ENCODE data around the gene KYNU.
"Not testable (repeated sequence)": the region's sequence is repeated elsewhere in the genome, so short reads cannot be mapped to it uniquely, and the experiment has no call there.

Gene KYNU

DNA sequence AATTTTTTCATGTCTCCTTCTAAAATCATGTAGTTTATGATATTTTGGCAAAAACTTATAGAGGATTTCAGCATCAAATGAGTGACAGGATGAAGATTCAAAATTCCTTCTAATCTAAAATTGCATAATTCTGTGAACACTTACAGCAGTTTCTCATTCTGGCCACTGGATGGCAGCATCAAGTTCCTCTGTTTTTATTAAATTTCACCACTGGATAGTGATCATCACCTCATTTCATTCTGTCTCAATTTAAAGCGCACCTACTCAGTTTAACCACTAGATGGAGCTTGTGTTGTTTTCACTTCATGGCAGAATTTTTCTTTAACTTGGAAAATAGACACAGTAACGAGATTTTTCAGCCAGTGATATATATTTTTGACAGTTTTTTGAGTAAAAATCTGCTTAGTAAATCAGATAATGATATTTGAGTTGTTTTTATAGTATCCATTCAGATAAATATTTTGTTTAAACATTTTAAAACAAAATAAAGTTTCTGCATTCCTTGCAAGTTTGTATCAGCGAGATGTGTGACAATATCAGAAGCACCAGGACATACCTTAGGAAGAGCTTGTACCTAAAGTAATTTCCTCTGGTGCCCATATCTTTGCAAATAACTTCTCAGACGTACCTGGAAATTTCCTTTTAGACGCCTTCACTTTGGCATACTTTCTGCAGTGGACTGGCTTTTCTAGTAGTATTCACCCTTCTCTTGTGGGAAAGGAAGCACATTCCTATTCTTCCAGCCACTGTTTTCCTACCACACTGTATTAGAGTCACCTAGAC is 157.0 kb downstream of the KYNU start:
- DNase-seq = peak; percentile 32 to 42

DNA sequence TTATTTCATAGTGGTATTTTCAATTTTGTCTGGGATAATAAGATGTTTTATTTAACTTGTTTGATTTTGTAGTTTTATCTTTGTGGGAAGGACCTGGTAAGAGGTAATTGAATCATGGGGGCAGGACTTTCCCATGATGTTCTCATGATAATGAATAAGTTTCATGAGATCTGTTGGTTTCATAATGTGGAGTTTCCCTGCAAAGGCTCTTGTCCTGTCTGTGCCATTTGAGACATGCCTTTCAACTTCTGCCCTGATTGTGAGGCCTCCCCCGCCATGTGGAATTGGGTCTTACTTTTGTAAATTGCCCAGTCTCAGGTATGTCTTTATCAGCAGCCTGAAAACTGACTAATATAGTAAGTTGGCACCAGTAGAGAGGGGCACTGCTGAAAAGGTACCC is 174.0 kb downstream of the KYNU start:
- no peak for DNase-seq

DNA sequence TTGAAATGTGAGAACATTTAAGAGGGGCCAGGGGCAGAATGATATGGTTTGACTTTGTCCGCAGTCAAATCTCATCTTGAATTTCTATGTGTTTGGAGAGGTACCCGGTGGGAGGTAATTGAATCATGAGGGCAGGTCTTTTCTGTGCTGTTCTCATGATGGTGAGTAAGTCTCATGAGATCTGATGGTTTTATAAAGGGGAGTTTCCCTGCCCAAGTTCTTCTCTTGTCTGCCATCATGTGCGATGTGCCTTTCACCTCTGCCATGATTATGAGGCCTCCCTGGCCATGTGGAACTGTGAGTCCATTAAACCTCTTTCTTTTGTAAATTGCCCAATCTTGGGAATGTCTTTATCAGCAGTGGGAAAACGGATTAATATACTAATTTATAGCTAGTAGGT is 176.0 kb downstream of the KYNU start:
- not testable (repeated sequence) for DNase-seq

DNA sequence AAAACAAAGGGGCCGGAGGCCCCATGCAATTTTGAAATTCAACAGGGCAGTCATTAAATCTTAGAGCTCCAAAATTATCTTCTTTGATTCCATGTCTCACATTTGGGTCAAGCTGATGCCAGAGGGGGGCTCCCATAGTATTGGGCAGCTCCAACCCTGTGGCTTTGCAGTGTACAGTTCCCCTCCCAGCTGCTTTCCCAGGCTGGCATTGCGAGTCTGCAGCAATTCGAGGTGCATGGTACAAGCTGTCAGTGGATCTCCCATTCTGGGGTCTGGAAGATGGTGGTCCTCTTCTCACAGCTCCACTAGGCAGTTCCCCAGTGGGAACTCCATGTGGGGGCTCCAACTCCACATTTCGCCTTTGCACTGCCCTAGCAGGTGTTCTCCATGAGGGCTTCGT is 179.1 kb downstream of the KYNU start:
- DNase-seq = no peak

DNA sequence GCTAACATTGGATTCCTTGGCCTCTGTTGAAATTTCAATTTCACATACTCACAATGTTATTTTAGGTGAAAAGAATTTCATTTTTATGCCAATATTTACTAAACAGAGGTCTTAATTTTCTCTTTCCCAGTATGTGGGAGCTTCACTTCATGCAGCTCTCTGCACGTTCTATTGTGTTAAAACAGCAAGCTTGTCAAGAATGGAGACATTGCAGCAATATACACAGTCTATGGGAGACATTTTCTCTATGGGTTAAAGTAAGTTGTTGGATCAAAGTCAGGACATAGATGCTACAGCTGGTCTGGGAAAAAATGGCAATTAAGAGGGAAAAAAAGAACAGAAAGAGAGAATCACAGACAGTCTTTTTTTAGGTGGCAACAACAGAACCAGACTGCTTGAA is 181.4 kb downstream of the KYNU start:
- no peak for DNase-seq

DNA sequence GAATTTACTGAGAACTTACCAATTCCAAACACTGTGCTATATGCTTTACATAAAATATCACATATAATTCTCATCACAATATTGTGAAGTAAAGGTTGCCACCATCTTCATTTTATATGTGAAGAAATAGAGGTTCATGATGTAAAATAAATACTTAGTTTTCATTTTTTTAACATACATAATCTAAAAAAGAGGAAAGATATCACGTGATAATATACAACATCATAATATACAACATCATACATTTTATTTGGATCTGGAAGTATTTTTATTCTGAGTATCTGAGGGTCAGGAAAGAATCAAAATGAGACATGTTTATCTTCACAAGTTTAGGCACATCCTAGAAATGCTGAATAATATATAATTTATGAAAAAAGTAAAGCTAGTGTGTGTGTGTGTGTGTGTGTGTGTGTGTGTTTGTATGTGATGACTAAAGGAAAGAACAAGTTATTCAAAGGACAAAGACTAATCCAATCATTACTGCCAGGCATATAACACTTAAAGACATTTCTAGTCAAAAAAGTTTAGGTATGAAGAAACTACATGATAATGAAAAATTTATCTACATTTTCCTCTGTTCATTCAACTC is 186.2 kb downstream of the KYNU start:
- no peak for DNase-seq

DNA sequence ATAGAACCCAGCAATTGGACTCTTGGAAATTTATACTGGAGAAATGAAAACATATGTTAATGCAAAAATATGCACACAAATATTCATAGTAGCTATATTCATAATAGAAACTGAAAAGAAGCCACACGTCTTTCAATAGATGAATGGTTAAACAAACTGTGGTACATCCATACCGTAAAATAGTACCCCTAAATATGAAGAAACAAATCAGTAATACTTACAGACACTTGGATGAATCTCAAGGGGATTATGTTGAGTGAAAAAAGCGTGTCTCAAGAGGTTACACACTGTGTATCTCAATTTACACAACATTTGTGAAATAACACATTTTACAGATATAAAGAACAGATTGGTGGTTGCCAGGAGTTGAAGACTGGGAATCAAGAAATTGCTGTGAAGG is 190.6 kb downstream of the KYNU start:
- no peak for DNase-seq

DNA sequence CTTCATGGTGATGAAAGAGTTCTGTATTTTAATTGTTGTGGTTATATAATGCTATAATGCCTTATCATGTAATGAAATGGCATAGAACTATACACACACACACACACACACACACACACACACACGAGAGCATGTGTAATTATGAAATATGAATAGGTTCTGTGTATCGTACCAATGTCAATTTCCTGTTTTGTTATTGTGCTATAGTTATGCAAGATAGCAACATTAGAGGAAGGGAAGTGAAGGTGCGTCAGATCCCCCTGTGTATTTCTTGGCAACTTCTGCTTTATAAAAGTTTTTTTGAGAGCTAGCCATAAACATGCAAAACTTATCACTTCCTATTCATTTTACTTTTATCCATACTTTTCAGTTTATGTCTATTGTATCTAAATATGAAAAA is 191.0 kb downstream of the KYNU start:
- no peak for DNase-seq

DNA sequence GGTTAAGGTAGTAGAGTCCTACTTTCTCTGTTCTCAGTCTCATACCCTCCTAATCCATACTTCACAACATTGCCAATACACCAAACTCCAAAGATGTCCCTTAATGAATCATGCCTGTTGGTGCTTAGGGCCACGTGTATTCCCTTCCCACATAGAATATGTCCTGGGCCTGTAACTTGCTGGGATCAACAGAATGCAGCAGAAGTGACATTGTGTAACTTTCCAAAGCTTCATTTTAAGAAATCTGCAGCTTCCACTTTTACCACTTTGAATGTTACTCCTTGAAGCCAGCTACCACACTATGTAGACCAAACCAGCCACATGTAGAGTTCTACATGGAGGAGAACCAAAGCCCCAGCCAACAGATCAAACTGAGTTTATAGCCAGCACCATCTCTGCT is 193.2 kb downstream of the KYNU start:
- DNase-seq = no peak

DNA sequence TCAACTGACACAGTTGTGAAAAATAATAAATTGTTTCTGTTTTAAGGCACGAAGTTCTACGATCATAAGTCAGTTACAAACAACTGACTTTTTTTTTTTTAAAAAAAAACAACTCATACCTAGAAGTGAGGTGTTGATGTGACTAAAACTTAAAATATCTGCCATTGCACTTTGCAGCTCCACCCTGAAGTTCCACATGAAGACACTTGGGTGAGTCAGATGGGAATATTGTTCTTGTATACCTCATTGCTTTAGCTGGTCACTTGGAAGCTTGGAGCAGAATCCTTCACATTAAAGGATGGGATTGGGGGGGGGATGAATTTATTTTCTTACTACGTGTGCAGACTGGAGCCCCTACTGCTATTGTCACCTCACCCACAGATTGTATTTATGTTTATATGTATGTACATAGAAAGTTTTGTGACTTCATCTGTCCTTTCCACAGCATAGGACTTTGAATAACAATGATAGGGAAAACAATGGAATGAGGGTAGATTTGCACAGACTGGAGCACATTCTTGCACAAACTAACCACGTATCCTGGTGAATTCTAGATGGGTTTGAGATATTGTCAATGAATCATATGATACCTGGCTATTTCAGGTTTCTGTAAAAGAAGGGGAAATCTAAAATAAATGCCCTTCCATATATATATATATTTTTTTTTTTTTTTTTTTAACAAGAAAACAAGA is 193.9 kb downstream of the KYNU start:
- DNase-seq = no peak

DNA sequence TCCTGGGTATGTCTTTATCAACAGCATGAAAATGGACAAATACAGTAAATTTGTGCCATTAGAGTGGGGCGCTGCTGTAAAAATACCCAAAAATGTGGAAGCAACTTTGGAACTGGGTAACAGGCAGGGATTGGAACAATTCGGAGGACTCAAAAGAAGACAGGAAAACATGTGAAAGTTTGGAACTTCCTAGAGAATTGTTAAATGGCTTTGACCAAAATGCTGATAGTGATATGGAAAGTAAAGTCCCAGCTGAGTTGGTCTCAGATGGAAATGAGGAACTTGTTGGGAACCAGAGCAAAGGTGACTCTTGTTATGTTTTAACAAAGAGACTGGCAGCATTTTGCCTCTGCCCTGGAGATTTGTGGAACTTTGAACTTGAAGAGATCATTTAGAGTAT is 197.4 kb downstream of the KYNU start:
- DNase-seq = not testable (repeated sequence)

DNA sequence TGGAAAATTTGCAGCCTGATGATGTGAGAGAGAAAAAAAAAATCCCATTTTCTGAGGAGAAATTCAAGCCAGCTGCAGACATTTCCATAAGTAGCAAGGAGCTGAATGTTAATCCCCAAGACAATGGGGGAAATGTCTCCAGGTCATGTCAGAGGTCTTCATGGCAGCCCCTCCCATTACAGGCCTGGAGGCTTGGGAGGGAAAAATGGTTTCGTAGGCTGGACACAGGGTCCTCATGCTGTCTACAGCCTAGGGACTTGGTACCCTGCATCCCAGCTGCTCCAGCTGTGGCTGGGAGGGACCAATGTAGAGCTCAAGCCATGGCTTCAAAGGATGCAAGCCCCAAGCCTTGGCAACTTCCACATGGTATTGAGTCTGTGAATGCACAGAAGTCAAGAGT is 198.2 kb downstream of the KYNU start:
- DNase-seq = no peak

DNA sequence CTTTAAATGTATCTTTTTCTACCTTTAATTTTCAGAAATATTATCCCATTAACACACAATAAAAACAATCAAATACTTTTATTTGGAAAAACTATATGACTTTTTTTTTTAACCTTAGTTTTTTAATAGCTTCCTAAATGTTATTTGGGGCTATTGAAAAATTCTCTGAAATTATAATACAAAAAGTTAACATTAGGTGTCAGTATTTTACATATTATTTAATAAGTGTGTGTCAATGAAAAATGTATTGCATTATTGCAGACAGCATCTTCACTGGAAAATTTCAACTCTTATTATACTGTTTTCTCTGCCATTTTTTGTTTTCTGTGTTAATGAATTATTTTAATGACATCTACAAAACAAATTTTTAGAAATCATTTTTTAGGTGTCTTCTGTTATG is 200.6 kb downstream of the KYNU start:
- no peak for DNase-seq

DNA sequence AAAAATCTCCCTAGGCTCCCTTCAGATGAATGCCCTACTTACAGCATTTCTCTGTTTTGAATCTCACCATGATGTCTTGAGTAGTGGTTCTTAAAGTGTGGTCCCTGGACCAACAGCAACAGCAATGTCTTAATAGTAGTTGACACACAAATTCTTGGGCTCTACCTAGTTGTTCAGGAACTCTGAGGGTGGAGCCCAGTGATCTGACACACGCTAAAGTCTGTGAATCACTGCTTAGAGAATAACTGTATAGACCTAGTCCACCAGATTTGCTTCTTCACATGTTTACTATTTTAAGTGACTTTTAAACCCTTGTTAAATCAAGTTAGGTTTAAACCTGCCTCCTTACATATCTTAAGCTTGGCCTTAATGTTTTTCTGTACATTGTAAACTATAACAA is 204.2 kb downstream of the KYNU start:
- DNase-seq = no peak

DNA sequence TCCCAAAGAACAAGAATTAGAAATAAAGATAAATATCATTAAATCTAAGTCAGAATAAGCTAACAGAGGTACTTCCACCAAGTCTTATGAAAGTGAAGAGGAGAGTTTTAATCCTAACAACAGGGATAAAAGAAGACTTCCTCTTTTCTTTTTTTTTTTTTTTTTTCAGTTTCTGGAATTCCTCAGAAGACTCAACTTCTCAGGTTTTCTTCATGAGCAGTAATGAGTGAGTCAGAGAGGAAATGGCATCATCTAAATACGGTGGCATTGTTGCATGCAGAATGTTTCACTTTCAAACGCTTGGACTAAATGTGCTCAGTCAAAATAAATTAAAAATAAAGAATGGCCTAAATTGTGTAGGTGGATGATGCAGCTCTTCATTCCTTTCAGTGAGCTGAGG is 206.2 kb downstream of the KYNU start:
- DNase-seq = no peak

DNA sequence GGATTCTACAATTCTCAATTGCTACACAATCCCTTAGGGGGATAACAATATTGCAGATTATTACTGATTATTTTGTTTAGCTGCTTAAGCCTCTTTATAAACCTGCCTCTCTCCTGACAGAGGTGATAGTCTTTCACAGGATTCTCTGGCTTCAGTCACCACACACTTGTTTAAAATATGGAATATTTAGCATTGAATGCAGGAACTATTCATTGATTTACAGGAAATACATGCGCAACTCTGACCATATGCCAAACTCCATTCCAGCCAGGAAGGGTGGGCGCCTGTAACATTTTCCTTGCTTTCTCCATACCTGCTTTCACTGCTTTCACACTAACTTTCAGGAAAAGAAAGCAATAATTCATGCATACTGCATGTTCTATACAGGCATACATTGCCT is 207.0 kb downstream of the KYNU start:
- DNase-seq = no peak

DNA sequence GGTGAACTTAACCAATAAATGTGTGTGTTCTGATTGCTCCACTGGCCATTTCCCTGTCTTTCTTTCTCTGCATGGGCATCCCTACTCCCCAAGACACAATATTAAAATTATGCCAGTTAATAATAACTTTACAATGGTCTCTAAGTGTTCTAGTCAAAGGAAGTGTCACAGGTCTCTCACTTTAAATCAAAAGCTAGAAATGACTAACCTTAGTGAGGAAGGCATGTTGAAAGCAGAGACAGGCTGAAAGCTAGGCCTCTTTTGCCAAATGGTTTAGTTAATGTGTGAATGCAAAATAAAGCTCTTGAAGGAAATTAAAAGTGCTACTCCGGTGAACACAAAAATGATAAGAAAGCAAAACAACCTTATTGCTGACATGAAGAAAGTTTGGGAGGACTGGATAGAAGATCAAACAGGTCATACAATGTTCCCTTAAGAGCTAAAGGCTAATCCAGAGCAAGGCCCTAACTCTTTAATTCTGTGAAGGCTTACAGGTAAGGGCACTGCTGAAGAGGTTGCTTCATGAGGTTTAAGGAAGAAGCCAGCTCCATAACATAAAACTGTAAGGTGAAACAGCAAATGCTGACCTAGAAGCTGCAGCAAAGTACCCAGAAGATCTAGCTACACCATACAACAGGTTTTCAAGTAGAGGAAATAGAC is 207.8 kb downstream of the KYNU start:
- DNase-seq = no peak

DNA sequence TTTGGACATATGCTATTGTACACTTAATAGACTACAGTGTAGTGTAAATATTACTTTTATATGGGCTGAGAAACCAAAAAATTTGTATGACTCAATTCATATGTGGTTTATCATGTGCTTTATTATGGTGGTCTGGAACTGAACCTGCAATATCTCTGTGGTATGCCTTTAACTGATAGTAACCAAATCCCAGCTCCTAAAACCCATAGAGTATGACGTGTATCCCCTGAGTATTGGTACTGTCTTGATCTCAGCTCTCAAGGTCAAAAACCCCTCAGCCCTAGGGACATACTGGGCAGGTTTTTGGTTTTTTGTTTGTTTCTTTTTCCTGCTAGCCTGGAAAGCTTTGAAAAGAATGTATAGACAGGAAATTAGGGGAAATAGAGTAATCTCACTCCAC is 209.6 kb downstream of the KYNU start:
- no peak for DNase-seq

DNA sequence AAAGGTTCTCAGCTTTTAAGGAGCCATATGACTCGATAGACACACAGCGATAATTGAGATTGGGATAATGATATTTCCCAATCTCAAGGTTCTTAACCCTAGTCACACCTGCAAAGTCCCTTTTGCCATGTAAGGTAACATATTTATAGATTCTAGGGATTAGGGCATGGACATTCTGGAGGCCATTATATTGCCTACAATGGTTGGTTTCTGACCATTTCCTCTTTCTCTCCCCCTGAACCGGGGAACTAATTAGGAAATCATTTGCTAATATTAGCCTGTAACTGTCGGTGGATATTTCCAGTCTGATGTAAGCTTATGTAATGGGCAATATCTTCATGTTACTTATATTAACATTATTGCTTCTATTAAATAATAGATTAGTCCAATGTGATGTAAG is 210.9 kb downstream of the KYNU start:
- DNase-seq = no peak

DNA sequence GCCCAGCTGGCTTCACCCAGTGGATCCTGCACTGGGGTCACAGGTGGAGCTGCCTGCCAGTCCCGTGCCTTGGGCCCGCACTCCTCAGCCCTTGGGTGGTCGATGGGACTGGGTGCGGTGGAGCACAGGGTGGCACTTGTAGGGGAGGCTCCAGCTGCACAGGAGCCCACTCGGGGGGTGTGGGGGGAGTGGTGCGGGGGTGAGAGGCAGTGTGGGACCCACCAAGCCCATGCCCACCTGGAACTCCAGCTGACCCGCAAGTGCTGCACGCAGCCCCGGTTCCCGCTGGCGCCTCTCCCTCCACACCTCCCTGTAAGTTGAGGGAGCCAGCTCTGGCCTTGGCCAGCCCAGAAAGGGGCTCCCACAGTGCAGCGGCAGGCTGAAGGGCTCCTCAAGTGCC is 212.1 kb downstream of the KYNU start:
- not testable (repeated sequence) for DNase-seq
